Fibroblast of lung (primary cell): ENCODE data around the gene NUP160. TPM values are rescaled to one million over a fixed set of nuclear protein-coding genes. Genes with fewer than 3 reads are reported as not detected.
"Not testable (repeated sequence)": the region's sequence is repeated elsewhere in the genome, so short reads cannot be mapped to it uniquely, and the experiment has no call there.

Experiments
- DNase-seq, 2 donors: peaks; one replicate each; pipeline versions ENCODE4 v3.0.0 to v3.0.0-alpha.2; 2010; ENCODE audit warnings: low read depth in 2 of 2
- H2AFZ ChIP-seq: 2 replicates; pipeline ENCODE4 v1.5.1; 2012; ENCODE audit warnings: low read length, control low read depth, inconsistent platforms
- H3K27ac ChIP-seq: 2 replicates; pipeline ENCODE4 v1.5.1; 2011; ENCODE audit warnings: low read length, control low read depth; ENCODE audit not compliant: insufficient read depth
- H3K27me3 ChIP-seq: 2 replicates; pipeline ENCODE4 v1.5.1; 2011; ENCODE audit warnings: mild to moderate bottlenecking, low read length; ENCODE audit not compliant: control insufficient read depth, insufficient read depth
- H3K36me3 ChIP-seq: 2 replicates; pipeline ENCODE4 v1.5.1; 2011; ENCODE audit warnings: low read length; ENCODE audit not compliant: control insufficient read depth, insufficient read depth
- H3K4me1 ChIP-seq: 2 replicates; pipeline ENCODE4 v1.5.1; 2011; ENCODE audit warnings: low read length; ENCODE audit not compliant: control insufficient read depth, insufficient read depth; ENCODE audit errors: extremely low read depth
- H3K4me2 ChIP-seq: 2 replicates; pipeline ENCODE4 v1.5.1; 2011; ENCODE audit warnings: low read length, control low read depth; ENCODE audit not compliant: insufficient read depth; ENCODE audit errors: extremely low read depth
- H3K4me3 ChIP-seq, 4 experiments: fragments of 200-600 bp in 1 of 4; sonication (generic) in 1 of 4; replicated peaks in 1 of 4; 2 replicates each; pipeline ENCODE4 v1.5.1; 2011 to 2016; ENCODE audit warnings: low read length in 4 of 4, low read depth in 3 of 4, mild to moderate bottlenecking in 3 of 4, control low read depth in 2 of 4, inconsistent platforms in 1 of 4, mixed read lengths in 1 of 4; ENCODE audit not compliant: insufficient read depth in 1 of 4; ENCODE audit errors: control extremely low read depth in 1 of 4
- H3K79me2 ChIP-seq: 2 replicates; pipeline ENCODE4 v1.5.1; 2012; ENCODE audit warnings: mild to moderate bottlenecking, low read length, inconsistent platforms; ENCODE audit not compliant: control insufficient read depth, insufficient read depth
- H3K9ac ChIP-seq: 2 replicates; pipeline ENCODE4 v1.5.1; 2011; ENCODE audit warnings: mild to moderate bottlenecking, low read length, control low read depth; ENCODE audit not compliant: insufficient read depth
- H3K9me3 ChIP-seq: 2 replicates; pipeline ENCODE4 v1.5.1; 2012; ENCODE audit warnings: low read depth, low read length; ENCODE audit not compliant: control insufficient read depth, insufficient read depth
- H4K20me1 ChIP-seq: 2 replicates; pipeline ENCODE4 v1.5.1; 2011; ENCODE audit warnings: low read length; ENCODE audit not compliant: control insufficient read depth, insufficient read depth; ENCODE audit errors: extremely low read depth
- EZH2 ChIP-seq: IDR thresholded peaks from 2 replicates; pipeline ENCODE4 v1.5.1; 2012; ENCODE audit warnings: low read length, control low read depth, mild to moderate bottlenecking; ENCODE audit errors: missing control alignments
- polyA plus RNA-seq, 2 donors: library from polyadenylated mRNA; depleted of rRNA in 1 of 2; stranded (reverse) in 1 of 2; unstranded in 1 of 2; fragments of >200 nt; gene quantifications; 2 replicates each; pipeline ENCODE4 v1.2.1, GENCODE V29; 2011 to 2012; ENCODE audit warnings: missing spikeins in 1 of 2
- total RNA-seq: library from RNA; depleted of rRNA; stranded (reverse); fragments of >200 nt; gene quantifications from 2 replicates; pipeline ENCODE4 v1.2.1, GENCODE V29; 2014
- TF ChIP-seq, protein P1 (sequence below), 2 donors: IDR thresholded peaks in 1 of 2; conservative IDR thresholded peaks in 1 of 2; 1 replicate in 1 of 2; 2 replicates in 1 of 2; pipeline ENCODE4 v1.5.1; 2011 to 2012; ENCODE audit warnings: low read length in 2 of 2, control low read depth in 1 of 2, inconsistent platforms in 1 of 2, low read depth in 1 of 2, mild to moderate bottlenecking in 1 of 2

The NUP160 gene
- total and polyA plus RNA-seq, 2 donors (not counting 1 experiment from before 2014, with no cell fraction given), result 25.8 to 25.9 TPM

DNA sequence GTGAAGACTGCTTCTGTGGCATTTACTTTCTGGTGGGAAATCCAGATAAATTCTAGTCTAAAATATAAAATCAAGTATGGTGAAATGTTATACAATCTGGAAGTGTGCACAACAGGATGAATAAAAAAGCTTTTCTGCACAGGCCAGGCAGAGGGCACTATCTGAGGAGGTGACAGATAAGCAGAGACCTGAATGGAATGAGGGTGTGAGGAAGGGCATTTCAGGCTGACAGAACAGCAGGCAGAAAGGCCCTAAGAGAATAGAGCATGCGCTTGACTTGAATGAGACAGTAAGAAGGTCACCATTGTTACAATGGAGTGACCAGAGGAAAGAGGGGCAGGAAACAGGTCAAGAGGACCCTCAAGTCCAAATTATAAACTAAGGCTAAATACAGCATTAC, 47.4 kb downstream of the NUP160 start:
- DNase-seq, result no peak
- Histone ChIP-seq H3K27me3 (no peaks in the 10 kb centered on the region), H4K20me1 (no peaks in the 10 kb centered on the region), H3K9me3 (no peaks in the 10 kb centered on the region), H3K27ac (no peak overlapping the region), H3K79me2 (no peaks in the 10 kb centered on the region), H3K36me3 (peaks cover 5% of the 10 kb centered on the region), H2AFZ (no peak overlapping the region), H3K4me3 (no peak overlapping the region), H3K9ac (no peak overlapping the region), H3K4me1 (no peaks in the 10 kb centered on the region), H3K4me2 (no peak overlapping the region)
- no peak for TF ChIP-seq EZH2
- TF ChIP-seq, protein P1, sequence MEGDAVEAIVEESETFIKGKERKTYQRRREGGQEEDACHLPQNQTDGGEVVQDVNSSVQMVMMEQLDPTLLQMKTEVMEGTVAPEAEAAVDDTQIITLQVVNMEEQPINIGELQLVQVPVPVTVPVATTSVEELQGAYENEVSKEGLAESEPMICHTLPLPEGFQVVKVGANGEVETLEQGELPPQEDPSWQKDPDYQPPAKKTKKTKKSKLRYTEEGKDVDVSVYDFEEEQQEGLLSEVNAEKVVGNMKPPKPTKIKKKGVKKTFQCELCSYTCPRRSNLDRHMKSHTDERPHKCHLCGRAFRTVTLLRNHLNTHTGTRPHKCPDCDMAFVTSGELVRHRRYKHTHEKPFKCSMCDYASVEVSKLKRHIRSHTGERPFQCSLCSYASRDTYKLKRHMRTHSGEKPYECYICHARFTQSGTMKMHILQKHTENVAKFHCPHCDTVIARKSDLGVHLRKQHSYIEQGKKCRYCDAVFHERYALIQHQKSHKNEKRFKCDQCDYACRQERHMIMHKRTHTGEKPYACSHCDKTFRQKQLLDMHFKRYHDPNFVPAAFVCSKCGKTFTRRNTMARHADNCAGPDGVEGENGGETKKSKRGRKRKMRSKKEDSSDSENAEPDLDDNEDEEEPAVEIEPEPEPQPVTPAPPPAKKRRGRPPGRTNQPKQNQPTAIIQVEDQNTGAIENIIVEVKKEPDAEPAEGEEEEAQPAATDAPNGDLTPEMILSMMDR (conservative IDR thresholded peaks at IDR 0.05 in 1 of 2, IDR thresholded peaks at IDR 0.05 in 1 of 2; ENCODE audit: low read depth in 1 of 2, low read length in 2 of 2), result no peak

DNA sequence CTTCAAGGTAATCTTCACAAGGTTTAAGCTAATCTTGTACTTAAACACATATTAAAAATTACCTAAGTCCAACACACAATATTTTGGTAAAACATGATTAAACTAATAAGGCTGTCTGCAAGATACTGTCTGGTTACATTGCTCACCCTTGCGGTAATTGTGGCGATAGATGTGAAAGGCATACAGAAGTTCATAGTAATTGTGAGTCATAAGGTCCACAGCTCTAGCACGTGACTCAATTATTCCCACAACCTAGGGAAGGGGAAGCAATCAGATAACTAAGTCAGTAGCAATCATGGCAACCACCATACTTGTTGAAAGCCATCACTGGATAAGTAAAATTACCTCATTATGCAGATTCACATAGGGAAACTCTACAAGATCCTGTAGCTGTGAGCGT, 50.5 kb downstream of the NUP160 start:
- Histone ChIP-seq H3K4me1 (peaks cover 2% of the 10 kb centered on the region), H3K79me2 (no peaks in the 10 kb centered on the region), H3K27ac (no peak overlapping the region), H3K9me3 (no peaks in the 10 kb centered on the region), H3K9ac (no peak overlapping the region), H3K4me2 (no peak overlapping the region), H2AFZ (no peak overlapping the region), H3K4me3 (no peak overlapping the region), H3K27me3 (no peaks in the 10 kb centered on the region), H4K20me1 (no peaks in the 10 kb centered on the region), H3K36me3 (peaks cover 5% of the 10 kb centered on the region)
- TF ChIP-seq, protein P1 (conservative IDR thresholded peaks at IDR 0.05 in 1 of 2, IDR thresholded peaks at IDR 0.05 in 1 of 2; ENCODE audit: low read depth in 1 of 2, low read length in 2 of 2), result no peak
- TF ChIP-seq EZH2, result no peak
- peak; percentile 67 to 96 for DNase-seq

DNA sequence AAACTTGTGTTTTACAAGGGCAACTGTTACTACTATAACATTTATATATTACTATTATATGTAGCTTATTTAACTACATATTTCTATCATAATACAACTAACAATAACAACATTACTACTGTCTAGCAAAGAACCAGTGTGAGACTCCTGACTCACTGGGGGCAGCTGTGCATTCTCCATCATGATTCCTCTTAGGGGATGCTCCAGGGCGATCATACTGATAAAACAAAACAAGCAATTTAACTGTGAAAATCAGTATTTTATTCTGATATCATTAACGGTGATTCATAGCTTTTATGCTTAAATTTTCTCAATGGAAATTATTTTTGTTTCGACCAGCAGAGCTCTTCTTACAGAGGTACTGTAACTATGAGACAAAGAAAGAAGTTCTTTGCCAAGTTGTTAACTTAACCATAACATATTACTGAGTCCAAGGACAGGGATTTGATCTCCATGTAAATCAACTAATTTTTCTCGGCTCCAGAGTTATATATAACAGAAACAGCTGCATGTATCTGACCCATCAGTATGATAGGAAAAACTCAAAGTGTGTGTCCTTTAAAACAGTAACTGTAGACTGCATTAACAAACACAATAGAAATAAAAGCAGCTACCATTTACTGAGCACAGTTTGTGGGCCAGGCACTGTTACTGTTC, 56.2 kb downstream of the NUP160 start:
- no peaks in the 10 kb centered on the region for H3K27me3 ChIP-seq
- TF ChIP-seq, protein P1 (conservative IDR thresholded peaks at IDR 0.05 in 1 of 2, IDR thresholded peaks at IDR 0.05 in 1 of 2; ENCODE audit: low read depth in 1 of 2, low read length in 2 of 2), result no peak
- TF ChIP-seq EZH2, result no peak
- no peak for DNase-seq
- H3K27ac ChIP-seq, result no peak overlapping the region
- H2AFZ ChIP-seq, result no peak overlapping the region
- peaks cover 6% of the 10 kb centered on the region for H3K36me3 ChIP-seq
- no peak overlapping the region for H3K4me2 ChIP-seq
- H3K4me1 ChIP-seq, result peaks cover 2% of the 10 kb centered on the region
- H3K79me2 ChIP-seq, result no peaks in the 10 kb centered on the region
- no peak overlapping the region for H3K9ac ChIP-seq
- H3K4me3 ChIP-seq, result no peak overlapping the region
- no peaks in the 10 kb centered on the region for H4K20me1 ChIP-seq
- H3K9me3 ChIP-seq, result no peaks in the 10 kb centered on the region

DNA sequence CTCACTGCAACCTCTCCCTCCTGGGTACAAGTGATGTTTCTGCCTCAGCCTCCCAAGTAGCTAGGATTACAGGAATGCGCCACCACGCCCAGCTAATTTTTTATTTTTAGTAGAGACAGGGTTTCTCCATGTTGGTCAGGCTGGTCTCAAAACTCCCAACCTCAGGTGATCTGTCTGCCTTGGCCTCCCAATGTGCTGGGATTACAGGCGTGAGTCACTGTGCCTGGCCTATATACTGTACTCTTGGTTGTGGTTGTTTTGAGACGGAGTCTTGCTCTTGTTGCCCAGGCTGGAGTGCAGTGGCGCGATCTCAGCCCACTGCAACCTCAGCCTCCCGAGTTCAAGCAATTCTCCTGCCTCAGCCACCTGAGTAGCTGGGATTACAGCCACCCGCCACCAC, 58.1 kb downstream of the NUP160 start:
- H3K79me2 ChIP-seq, H3K27me3 ChIP-seq, H3K27ac ChIP-seq, H3K4me2 ChIP-seq, DNase-seq, H4K20me1 ChIP-seq, H3K4me3 ChIP-seq, H3K9ac ChIP-seq, H3K4me1 ChIP-seq, H2AFZ ChIP-seq, H3K36me3 ChIP-seq, H3K9me3 ChIP-seq: not testable (repeated sequence)
